Mesothelial cell of epicardium (in vitro differentiated cells): Measurements from ENCODE around the gene TSHZ2. TPM values are rescaled to one million over a fixed set of nuclear protein-coding genes. Genes with fewer than 3 reads are reported as not detected.

Source experiments
- DNase-seq, 2 experiments: peaks; one replicate each; pipeline ENCODE4 v3.0.0; 2021; ENCODE audit warnings: low spot score in 2 of 2; ENCODE audit not compliant: unreplicated experiment in 2 of 2
- H3K27ac Mint-ChIP-seq: 2 replicates; pipeline ENCODE4 v1.8.0; 2021; ENCODE audit warnings: mixed read lengths
- H3K27me3 Mint-ChIP-seq: 2 replicates; pipeline ENCODE4 v1.8.0; 2021; ENCODE audit warnings: low read depth, mixed read lengths
- H3K36me3 Mint-ChIP-seq: 2 replicates; pipeline ENCODE4 v1.8.0; 2021; ENCODE audit warnings: mixed read lengths
- H3K4me1 Mint-ChIP-seq: 2 replicates; pipeline ENCODE4 v1.8.0; 2021; ENCODE audit warnings: mixed read lengths
- H3K4me3 Mint-ChIP-seq: 2 replicates; pipeline ENCODE4 v1.8.0; 2021; ENCODE audit warnings: mild to moderate bottlenecking, moderate library complexity, mixed read lengths
- H3K9me3 Mint-ChIP-seq: 2 replicates; pipeline ENCODE4 v1.8.0; 2021; ENCODE audit warnings: mixed read lengths
- CTCF ChIP-seq: fragments of 200-600 bp; sonication (generic); IDR thresholded peaks from one replicate; pipeline ENCODE4 v1.5.0; 2021; ENCODE audit warnings: antibody characterized with exemption; ENCODE audit not compliant: unreplicated experiment
- total RNA-seq: library from RNA; stranded (reverse); gene quantifications from 3 replicates; pipeline ENCODE4 v1.2.1, GENCODE V29; 2021

TSHZ2 gene
- total RNA-seq, 1 donor from 2014 or later = 28.8 TPM

GRCh38 chr20:53220482-53221307 is 248.5 kb downstream of the TSHZ2 start:
- no peak overlapping the region for H3K4me3 Mint-ChIP-seq
- peaks cover 10% of the 10 kb centered on the region for H3K9me3 Mint-ChIP-seq
- H3K27me3 Mint-ChIP-seq = peaks cover 6% of the 10 kb centered on the region
- no peak overlapping the region for H3K27ac Mint-ChIP-seq
- no peak for DNase-seq
- H3K4me1 Mint-ChIP-seq = peaks cover 23% of the 10 kb centered on the region
- H3K36me3 Mint-ChIP-seq = peaks cover 9% of the 10 kb centered on the region
- TF ChIP-seq CTCF = no peak

GRCh38 chr20:53221731-53222130 is 249.6 kb downstream of the TSHZ2 start:
- peaks cover 6% of the 10 kb centered on the region for H3K27me3 Mint-ChIP-seq
- no peak overlapping the region for H3K27ac Mint-ChIP-seq
- peaks cover 26% of the 10 kb centered on the region for H3K4me1 Mint-ChIP-seq
- TF ChIP-seq CTCF = no peak
- peaks cover 10% of the 10 kb centered on the region for H3K9me3 Mint-ChIP-seq
- H3K36me3 Mint-ChIP-seq = peaks cover 9% of the 10 kb centered on the region
- DNase-seq = no peak
- H3K4me3 Mint-ChIP-seq = no peak overlapping the region

- H3K27ac Mint-ChIP-seq = no peak overlapping the region
- peaks cover 28% of the 10 kb centered on the region for H3K4me1 Mint-ChIP-seq
- peaks cover 9% of the 10 kb centered on the region for H3K36me3 Mint-ChIP-seq
- no peak overlapping the region for H3K4me3 Mint-ChIP-seq
- peaks cover 10% of the 10 kb centered on the region for H3K9me3 Mint-ChIP-seq
- H3K27me3 Mint-ChIP-seq = peaks cover 2% of the 10 kb centered on the region
- no peak for DNase-seq
- TF ChIP-seq CTCF = no peak
Measured at GRCh38 chr20:53222416-53222815, 250.3 kb downstream of the TSHZ2 start.

GRCh38 chr20:53222932-53223331 is 250.8 kb downstream of the TSHZ2 start:
- Mint-ChIP-seq H3K4me1 (peaks cover 33% of the 10 kb centered on the region), H3K9me3 (peaks cover 10% of the 10 kb centered on the region), H3K36me3 (peaks cover 9% of the 10 kb centered on the region), H3K27ac (no peak overlapping the region), H3K27me3 (peaks cover 2% of the 10 kb centered on the region), H3K4me3 (no peak overlapping the region)
- DNase-seq = no peak
- no peak for TF ChIP-seq CTCF

- peaks cover 9% of the 10 kb centered on the region for H3K36me3 Mint-ChIP-seq
- peaks cover 32% of the 10 kb centered on the region for H3K4me1 Mint-ChIP-seq
- no peak for DNase-seq
- H3K27me3 Mint-ChIP-seq = no peaks in the 10 kb centered on the region
- no peak overlapping the region for H3K27ac Mint-ChIP-seq
- peaks cover 10% of the 10 kb centered on the region for H3K9me3 Mint-ChIP-seq
- H3K4me3 Mint-ChIP-seq = no peak overlapping the region
- no peak for TF ChIP-seq CTCF
Measured at GRCh38 chr20:53223626-53224172, 251.5 kb downstream of the TSHZ2 start.
